HG03025 (cell line): ENCODE results near the gene BSG.

Source experiments
- ATAC-seq: cut with Tn5 transposase; IDR thresholded peaks from one replicate; pipeline ENCODE4 v1.9.1; 2021; ENCODE audit warnings: mild to moderate bottlenecking, moderate library complexity; ENCODE audit not compliant: unreplicated experiment, low FRiP score

BSG gene

GRCh38 chr19:572140-572742, at the start of gene BSG:
Gene BSG (plus strand): TSS chr19:572596. CDS start chr19:572635, 39 bp downstream.
- ATAC-seq: peak; percentile 76

- no peak for ATAC-seq
Observed at GRCh38 chr19:522726-523125, 49.7 kb upstream of the BSG start.

GRCh38 chr19:524062-524674, 48.2 kb upstream of the BSG start:
- no peak for ATAC-seq

GRCh38 chr19:525029-525428, 47.4 kb upstream of the BSG start:
- ATAC-seq: no peak

- ATAC-seq: no peak
Observed at GRCh38 chr19:525857-526419, 46.5 kb upstream of the BSG start.

GRCh38 chr19:530134-531008, 42.0 kb upstream of the BSG start:
- no peak for ATAC-seq

- ATAC-seq: peak; percentile 48
Observed at GRCh38 chr19:531009-531752, 41.2 kb upstream of the BSG start.

GRCh38 chr19:531753-532560, 40.4 kb upstream of the BSG start, which contains the start of gene CDC34:
Gene CDC34 (plus strand): TSS chr19:531760. CDS start chr19:531932, 172 bp downstream.
- ATAC-seq: peak; percentile 12

GRCh38 chr19:532561-533363, 39.6 kb upstream of the BSG start:
- no peak for ATAC-seq

- ATAC-seq: no peak
Observed at GRCh38 chr19:533364-534058, 38.9 kb upstream of the BSG start.

GRCh38 chr19:534088-534487, 38.3 kb upstream of the BSG start:
- no peak for ATAC-seq

- ATAC-seq: no peak
Observed at GRCh38 chr19:535017-535835, 37.2 kb upstream of the BSG start.

- ATAC-seq: no peak
Observed at GRCh38 chr19:536031-536880, 36.1 kb upstream of the BSG start.

- ATAC-seq: no peak
Observed at GRCh38 chr19:536881-537404, 35.5 kb upstream of the BSG start.

GRCh38 chr19:538641-539428, 33.6 kb upstream of the BSG start:
- ATAC-seq: no peak
